Measurements from ENCODE around the gene DDR2. TPM values are rescaled to one million over a fixed set of nuclear protein-coding genes. Genes with fewer than 3 reads are reported as not detected.

The DDR2 gene
- total and polyA plus RNA-seq, 2 of the 4 experiments (the other 2 are of a cell fraction), result 66.1 to 245 TPM

DNA sequence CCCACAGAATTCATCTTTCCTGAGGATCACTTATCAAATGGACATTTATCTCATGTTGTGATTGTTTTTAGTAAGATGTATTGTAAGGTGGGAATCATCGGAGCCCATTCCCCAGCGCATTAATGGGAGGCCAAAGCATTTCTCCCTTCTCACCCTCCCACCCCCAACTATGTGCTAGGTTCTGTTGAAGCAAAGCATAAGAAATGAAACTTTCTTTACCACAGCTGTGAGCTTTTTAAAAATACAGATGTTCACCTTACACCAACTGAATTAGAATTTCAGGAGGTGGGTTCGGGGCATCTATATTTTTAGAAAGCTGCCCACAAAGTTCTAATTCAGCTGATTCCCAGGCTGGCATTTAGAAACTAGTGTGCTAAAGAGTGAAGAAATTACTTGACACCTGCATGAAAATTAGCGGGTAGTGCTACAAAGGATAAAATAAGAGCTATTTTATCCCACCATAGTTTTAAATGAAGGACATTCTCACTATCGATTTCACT lies 44.5 kb upstream of the DDR2 start:
- H3K4me2 ChIP-seq (ENCODE audit: low read depth, low read length), result no peak overlapping the region
- no peaks in the 10 kb centered on the region for H3K27me3 ChIP-seq (ENCODE audit: control insufficient read depth, insufficient read depth, low read length)
- no peak overlapping the region for H3K56ac ChIP-seq (ENCODE audit: extremely low read depth, insufficient read depth, low read length)
- no peak overlapping the region for H2BK120ac ChIP-seq (ENCODE audit: low read depth, low read length)
- H4K91ac ChIP-seq (ENCODE audit: insufficient read depth, low read depth, low read length), result no peak overlapping the region
- peaks cover 31 to 48% of the 10 kb centered on the region in 2 experiments for H3K79me1 ChIP-seq (ENCODE audit: low read depth in 1 of 2, low read length in 2 of 2)
- H3K14ac ChIP-seq (replicated peaks; ENCODE audit: low read depth, low read length), result no peak overlapping the region
- H2BK20ac ChIP-seq (ENCODE audit: low read depth, low read length), result no peak overlapping the region
- H3K4me1 ChIP-seq (ENCODE audit: control insufficient read depth, insufficient read depth, low read length), result no peaks in the 10 kb centered on the region
- H3K9ac ChIP-seq (ENCODE audit: low read depth, low read length), result no peak overlapping the region
- TF ChIP-seq, protein P1, sequence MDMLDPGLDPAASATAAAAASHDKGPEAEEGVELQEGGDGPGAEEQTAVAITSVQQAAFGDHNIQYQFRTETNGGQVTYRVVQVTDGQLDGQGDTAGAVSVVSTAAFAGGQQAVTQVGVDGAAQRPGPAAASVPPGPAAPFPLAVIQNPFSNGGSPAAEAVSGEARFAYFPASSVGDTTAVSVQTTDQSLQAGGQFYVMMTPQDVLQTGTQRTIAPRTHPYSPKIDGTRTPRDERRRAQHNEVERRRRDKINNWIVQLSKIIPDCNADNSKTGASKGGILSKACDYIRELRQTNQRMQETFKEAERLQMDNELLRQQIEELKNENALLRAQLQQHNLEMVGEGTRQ (IDR thresholded peaks at IDR 0.05; ENCODE audit: low read depth, low read length), result no peak
- no peak for TF ChIP-seq RAD21 (IDR thresholded peaks at IDR 0.05; ENCODE audit: low read length)
- no peak for TF ChIP-seq FOS (IDR thresholded peaks at IDR 0.05; ENCODE audit: low read depth, low read length)
- TF ChIP-seq MAFK (IDR thresholded peaks at IDR 0.05; ENCODE audit: low read depth, low read length), result no peak
- no peak for TF ChIP-seq CEBPB (IDR thresholded peaks at IDR 0.05; ENCODE audit: low read depth, low read length)
- TF ChIP-seq SMC3 (IDR thresholded peaks at IDR 0.05; ENCODE audit: low read depth, low read length), result no peak
- TF ChIP-seq, protein P2, sequence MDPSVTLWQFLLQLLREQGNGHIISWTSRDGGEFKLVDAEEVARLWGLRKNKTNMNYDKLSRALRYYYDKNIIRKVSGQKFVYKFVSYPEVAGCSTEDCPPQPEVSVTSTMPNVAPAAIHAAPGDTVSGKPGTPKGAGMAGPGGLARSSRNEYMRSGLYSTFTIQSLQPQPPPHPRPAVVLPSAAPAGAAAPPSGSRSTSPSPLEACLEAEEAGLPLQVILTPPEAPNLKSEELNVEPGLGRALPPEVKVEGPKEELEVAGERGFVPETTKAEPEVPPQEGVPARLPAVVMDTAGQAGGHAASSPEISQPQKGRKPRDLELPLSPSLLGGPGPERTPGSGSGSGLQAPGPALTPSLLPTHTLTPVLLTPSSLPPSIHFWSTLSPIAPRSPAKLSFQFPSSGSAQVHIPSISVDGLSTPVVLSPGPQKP (IDR thresholded peaks at IDR 0.05; ENCODE audit: borderline replicate concordance, low read depth, low read length), result no peak
- no peak for TF ChIP-seq BHLHE40 (IDR thresholded peaks at IDR 0.05; ENCODE audit: low read depth, low read length)
- no peak for TF ChIP-seq NFE2L2 (IDR thresholded peaks at IDR 0.05; ENCODE audit: low read depth, low read length)
- TF ChIP-seq, protein P3, sequence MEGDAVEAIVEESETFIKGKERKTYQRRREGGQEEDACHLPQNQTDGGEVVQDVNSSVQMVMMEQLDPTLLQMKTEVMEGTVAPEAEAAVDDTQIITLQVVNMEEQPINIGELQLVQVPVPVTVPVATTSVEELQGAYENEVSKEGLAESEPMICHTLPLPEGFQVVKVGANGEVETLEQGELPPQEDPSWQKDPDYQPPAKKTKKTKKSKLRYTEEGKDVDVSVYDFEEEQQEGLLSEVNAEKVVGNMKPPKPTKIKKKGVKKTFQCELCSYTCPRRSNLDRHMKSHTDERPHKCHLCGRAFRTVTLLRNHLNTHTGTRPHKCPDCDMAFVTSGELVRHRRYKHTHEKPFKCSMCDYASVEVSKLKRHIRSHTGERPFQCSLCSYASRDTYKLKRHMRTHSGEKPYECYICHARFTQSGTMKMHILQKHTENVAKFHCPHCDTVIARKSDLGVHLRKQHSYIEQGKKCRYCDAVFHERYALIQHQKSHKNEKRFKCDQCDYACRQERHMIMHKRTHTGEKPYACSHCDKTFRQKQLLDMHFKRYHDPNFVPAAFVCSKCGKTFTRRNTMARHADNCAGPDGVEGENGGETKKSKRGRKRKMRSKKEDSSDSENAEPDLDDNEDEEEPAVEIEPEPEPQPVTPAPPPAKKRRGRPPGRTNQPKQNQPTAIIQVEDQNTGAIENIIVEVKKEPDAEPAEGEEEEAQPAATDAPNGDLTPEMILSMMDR (conservative IDR thresholded peaks at IDR 0.05; ENCODE audit: low read depth, low read length), result no peak
- no peak for TF ChIP-seq MXI1 (IDR thresholded peaks at IDR 0.05; ENCODE audit: borderline replicate concordance, low read depth, low read length)
- TF ChIP-seq RCOR1 (IDR thresholded peaks at IDR 0.05; ENCODE audit: insufficient replicate concordance, low read length), result no peak
- no peak for TF ChIP-seq RFX5 (IDR thresholded peaks at IDR 0.05; ENCODE audit: low read depth, low read length)
- no peak for TF ChIP-seq POLR2A (IDR thresholded peaks at IDR 0.05; ENCODE audit: low read depth, low read length)
- no peak for TF ChIP-seq MAZ (IDR thresholded peaks at IDR 0.05; ENCODE audit: borderline replicate concordance, low read depth, low read length)
- no peak for TF ChIP-seq CHD1 (IDR thresholded peaks at IDR 0.05; ENCODE audit: low read depth, low read length)
- dilution Hi-C loops (cut with HindIII; ENCODE audit: low sequenced_read_pairs, unreplicated experiment), result no loop called here
- intact Hi-C loops (cut with micrococcal nuclease), result no loop called here
- no peak overlapping the region for H3K18ac ChIP-seq (ENCODE audit: low read depth, low read length)
- POLR2A ChIA-PET (ENCODE audit: unreplicated experiment), result no interaction called here
- H3K36me3 ChIP-seq (ENCODE audit: control insufficient read depth, insufficient read depth, low read length), result peaks cover 38% of the 10 kb centered on the region
- H4K5ac ChIP-seq (ENCODE audit: low read depth, low read length), result no peak overlapping the region
- no peak overlapping the region for H3K27ac ChIP-seq (ENCODE audit: insufficient read depth, low read length)
- CTCF ChIA-PET, result no interaction called here
- peaks cover 3% of the 10 kb centered on the region; the same call in 1 of the 2 replicates for H3K9me1 ChIP-seq (ENCODE audit: insufficient read depth, low read length)
- H4K8ac ChIP-seq (ENCODE audit: low read depth in 2 of 2, low read length in 2 of 2), result no peak overlapping the region
- no peak overlapping the region for H2AK5ac ChIP-seq (ENCODE audit: low read depth, low read length)
- H3K23ac ChIP-seq (ENCODE audit: low read depth, low read length), result no peak overlapping the region
- no peak overlapping the region for H2BK15ac ChIP-seq (ENCODE audit: low read depth, low read length)
- no peak overlapping the region for H3K4ac ChIP-seq (ENCODE audit: low read depth, low read length)
- H2AFZ ChIP-seq (replicated peaks; ENCODE audit: low read length, poor library complexity), result no peak overlapping the region
- no peak overlapping the region for H2BK5ac ChIP-seq (ENCODE audit: low read depth, low read length, poor library complexity, severe bottlenecking)
- no TSS peak for BruUV-seq (replicated peaks)
- WGBS, 2 experiments (ENCODE audit: extremely low coverage in 2 of 2, insufficient read length in 1 of 2), result no CpG with 5 or more reads among the region's 5 CpGs
- no peaks in the 10 kb centered on the region for H3K9me3 ChIP-seq (ENCODE audit: control insufficient read depth, insufficient read depth, low read length)
- ATAC-seq (ENCODE audit: low read depth) (no peak), DNase-seq (no peak)
- in situ Hi-C loops (cut with MboI; ENCODE audit: low sequenced_read_pairs), result no loop called here
- no peak overlapping the region for H3K4me3 ChIP-seq (ENCODE audit: insufficient read depth, low read depth, low read length)
- peaks cover 3% of the 10 kb centered on the region for H4K20me1 ChIP-seq (ENCODE audit: insufficient read depth, low read length)
- no peak overlapping the region for H2AK9ac ChIP-seq (replicated peaks; ENCODE audit: low read depth, low read length, poor library complexity)

Measured in IMR-90 (cell line).